HUDEP-2 (cell line): Measurements from ENCODE around the gene NPHP4.
"Not testable (repeated sequence)": the region's sequence is repeated elsewhere in the genome, so short reads cannot be mapped to it uniquely, and the experiment has no call there.

Experiments used
- DNase-seq, 76 experiments: peaks; one replicate each; lab custom pipeline; 2025; ENCODE audit not compliant: unreplicated experiment in 76 of 76; lab: John Stamatoyannopoulos, UW

Gene NPHP4

DNA sequence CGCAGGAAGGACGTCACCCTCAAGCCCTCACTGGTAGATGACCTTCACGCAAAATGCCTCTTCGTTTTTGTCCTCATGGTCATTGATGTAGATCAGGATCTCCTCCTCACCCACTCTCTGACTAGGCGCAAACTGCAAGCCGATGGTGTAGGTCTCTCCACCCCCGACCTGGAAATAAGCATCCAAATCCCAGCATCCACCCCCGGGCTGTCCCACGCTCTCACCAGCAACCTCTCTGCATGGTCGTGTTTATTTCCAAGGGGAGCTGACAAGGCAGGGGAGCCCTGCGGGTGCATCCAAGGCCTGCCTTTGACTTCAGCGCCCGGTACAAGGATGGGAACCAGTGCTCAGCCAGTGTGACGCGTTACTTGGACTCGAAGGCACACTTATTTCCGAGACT is 129.0 kb downstream of the NPHP4 start:
- DNase-seq: no peak

DNA sequence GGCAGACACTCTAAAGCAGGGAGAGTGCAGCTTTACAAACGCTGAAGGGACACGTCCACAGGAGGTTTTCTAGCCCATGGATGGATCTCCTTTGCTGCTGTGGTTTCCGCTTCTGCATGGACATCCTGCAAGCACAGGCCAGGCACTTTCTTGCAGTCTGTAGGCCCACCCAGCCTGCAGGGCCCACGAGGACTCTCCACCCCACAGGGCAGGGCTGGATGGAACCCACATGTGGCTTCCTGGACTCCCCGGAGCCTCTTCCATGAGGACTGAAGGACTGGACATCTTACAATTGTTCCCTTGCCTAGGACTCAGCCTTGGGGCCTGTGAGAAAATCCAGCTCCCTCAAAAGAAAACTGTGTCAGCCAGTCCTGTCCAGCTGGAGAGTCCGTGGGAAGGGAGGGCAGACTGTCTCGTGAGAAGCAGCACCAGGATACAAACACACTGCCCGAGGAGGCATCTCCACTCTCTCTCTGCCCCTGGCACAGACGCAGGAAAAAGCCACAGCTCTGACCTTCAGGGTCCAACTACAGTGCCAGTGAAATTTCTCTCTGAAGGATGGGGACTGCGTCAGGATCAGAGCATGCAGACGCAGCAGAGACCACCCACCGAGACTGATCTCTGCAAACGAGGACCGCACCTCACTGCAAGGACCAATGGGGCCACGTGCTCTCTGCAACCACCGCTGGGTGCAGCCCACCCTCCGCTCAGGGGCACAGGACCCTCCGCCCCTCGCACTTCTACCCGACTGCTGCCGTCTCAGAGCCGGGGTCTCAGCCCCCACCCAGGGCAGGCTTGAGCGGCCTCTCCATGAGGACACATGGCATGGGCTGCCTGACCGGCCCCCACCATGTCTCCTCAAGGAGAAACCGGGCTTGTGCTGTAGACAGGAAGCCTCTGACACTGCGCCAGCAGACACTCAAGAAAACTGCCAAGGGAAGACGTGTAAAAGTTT is 130.1 kb downstream of the NPHP4 start:
- DNase-seq: no peak

DNA sequence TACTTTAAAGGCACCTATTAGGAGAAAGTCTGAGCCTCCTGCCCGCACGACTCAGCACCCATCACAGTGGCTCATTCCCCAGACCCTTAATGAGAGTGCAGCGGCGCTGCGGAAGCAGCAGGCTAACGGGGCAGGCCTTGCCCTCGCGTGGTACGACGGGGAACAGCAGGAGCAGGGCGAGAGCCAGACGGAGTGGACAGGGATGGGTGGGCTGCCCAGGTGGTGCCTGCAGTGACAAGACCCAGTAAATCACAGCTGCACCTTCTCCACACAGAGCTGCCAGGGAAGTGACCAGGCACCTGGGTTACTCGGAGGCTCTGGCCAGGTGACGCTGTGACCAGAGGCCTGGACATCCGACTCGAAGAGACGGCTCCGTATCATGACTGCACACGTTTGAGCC is 131.9 kb downstream of the NPHP4 start:
- DNase-seq: no peak

DNA sequence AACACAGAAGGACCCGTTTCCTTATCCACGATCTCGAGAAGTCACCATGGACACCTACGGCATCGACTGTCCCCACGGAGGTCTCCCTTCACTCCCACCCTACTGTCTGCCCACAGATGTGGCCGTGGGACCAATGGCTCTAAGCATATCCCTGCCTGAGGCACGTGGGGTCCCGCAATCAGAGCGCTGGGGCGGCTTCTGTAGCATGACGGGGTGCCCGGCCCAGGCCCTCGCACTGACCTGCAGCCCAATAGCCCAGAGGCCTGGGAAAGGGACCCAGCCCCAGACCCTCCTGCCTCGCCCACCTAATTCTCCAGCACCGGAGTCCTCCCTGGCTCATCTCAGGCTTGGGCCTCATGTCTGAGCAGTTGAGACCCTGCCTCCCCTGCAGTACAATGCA is 132.5 kb downstream of the NPHP4 start:
- no peak for DNase-seq

DNA sequence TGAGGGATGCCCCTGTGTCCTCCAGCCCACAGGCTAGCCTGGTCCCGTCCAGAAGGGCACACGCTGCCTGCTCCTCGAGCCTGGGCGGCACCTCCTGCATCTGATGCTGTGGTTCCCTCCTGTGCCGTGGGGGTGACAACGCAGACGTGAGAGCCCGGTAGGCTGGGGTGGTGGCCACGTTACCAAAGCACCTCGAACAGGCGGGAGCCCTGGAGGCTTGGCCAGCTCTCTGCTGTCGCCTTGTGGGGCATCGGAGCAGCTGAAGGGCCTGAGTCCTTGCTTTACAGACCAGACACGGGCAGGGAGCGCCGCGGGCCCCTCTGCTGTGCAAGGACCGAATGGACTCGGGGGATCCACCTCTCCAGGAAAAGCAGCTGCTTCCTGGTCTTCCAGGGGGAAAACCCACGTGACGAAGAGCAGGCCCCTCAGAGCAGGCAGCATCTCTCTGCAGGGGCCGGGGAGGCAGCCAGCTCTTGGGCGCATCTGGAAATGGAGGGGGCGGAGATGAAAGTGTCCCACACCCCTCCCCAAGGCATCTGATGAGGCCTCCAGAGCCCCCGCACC is 133.3 kb downstream of the NPHP4 start:
- DNase-seq: no peak

DNA sequence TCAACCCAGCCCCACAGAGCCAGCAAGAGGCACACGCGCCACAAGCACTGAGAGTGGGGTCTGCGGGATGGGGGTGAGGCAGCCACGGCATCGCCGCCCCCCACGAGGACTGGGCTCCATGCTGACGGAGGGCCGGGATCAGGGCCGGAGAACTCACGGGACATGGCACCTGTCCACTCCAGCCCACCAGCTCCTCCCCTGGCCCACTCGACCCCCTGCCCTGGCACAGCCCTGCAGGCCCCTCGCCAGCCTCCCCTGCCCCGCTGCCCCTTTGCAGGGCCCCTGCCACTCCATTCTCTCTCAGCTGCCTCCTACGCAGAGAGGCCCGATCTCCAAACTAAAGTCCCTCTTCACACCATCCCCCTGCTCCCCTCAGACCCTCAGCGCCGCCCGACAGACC is 134.0 kb downstream of the NPHP4 start:
- DNase-seq: no peak

DNA sequence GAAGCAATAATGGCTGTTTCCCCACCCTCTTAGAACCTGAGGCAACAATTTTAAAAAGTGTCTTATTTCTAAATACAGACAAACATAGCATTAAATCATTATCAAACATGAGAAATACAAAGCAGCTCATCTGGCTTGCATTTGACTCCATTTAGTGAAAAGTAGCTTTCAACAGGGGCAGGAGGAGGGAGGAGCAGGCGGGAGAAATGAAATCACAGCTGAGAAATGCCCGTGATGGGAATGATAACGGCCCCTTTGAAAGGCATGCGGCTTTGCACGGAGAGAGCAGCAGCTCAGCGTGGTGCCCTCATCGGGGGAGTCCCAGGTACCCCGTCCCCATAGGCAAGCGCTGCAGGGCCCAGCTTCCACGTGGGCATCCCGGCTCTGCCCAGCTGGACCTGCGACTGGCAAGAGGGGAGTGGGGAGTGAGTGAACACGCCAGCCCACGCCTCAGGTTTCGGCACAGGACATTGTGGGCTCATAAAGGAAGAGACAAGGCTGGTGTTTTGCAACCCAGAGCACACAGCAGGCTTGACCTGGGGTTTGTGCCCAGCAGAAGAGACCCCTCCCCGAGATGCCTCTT is 134.6 kb downstream of the NPHP4 start:
- DNase-seq: no peak

DNA sequence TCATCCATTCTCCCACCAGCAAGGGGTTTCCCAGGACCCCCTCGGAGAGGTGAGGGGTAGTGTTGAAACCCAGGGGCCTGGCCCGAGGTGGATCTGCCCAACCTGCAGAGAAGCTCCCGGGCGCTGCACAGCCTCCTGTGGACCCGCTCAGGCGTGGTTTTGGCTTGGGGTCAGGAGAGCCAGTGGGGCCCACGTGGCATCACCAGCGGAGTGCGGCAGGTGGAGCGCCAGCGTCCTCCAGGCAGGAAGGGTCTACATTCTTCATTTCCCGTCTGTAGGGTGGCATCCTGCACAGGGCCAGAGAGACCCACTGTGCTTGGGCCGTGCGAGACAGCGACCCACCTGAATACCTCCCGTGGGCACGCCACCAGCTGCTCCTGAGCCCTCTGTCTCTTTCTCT is 135.2 kb downstream of the NPHP4 start:
- DNase-seq: no peak

DNA sequence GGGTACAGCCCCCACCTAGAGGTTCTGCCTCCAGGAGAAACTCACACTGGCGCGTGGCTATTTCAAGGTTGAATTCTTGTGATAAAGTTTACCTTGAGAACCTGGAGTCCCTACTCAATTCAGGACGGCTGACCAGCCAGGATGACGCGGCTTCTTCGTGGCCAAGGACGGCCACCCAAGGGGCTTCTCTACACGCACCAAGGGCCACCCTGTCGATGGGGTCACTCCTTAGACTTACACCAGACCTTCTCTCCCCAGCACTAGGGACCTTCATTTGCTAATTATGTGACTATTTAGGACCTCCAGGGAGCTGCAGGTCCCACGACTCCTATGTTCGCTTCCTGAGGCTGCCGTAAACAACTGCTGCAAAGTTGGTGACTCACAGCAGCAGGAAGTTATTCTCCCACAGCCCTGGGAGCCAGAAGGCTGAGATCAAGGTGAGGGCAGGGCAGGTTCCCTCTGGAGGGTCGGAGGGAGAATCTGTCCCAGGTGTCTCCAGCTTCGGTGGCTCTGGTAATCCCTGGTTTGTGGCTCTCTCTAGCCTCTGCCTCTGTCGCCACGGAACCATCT is 135.9 kb downstream of the NPHP4 start:
- no peak for DNase-seq

DNA sequence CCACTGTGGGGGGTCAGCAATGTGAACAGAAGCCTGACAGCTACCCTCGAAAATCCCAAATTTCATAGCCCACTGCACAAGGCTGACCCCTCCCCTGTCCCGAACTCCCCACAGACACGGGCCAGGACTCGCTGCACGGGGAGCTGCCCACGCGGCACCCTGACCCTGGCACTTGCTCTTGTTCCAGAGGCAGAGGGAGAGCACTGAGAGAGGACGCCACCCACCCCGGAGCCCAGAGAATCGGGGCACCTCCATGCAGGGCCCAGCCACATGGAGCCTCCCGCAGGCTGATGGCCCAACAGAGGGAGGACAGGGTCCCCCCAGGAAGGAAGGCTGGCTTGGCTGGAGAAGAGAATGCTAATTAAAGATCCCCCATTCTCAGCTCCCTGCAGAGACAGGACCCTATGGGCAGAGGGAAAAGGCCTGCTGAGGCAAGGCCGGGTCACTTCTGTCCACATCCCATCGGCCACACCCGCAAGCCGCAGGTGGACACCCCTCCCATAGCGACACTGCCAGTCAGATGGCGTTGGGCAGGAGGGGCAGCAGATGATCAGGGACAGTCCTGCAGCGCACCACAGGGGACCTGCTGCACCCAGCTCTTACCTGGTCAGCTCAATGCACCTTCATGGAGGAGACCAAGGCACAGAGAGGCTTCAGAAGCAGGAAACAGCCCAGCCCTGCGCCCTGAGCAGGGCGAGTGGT is 136.9 kb downstream of the NPHP4 start:
- DNase-seq: no peak

DNA sequence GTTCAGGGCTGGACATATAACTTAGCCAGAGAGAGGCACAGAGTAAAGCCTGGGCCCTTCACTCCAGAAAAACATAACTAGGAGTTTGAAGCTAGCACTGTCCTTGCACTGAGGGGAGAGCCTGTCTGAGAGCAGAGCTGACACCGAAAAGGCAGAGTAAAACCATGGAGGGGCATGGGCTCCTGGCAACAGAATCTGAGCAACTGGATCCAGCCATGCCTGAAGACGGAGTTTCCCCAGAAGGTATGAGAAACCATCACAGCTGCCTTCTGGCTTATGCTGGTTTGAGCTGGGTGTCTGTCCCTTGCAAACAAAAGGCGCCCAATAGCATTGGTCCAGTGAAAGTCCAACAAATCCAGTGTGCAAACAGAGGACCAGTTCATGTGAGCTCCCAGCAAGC is 137.5 kb downstream of the NPHP4 start:
- DNase-seq: no peak

DNA sequence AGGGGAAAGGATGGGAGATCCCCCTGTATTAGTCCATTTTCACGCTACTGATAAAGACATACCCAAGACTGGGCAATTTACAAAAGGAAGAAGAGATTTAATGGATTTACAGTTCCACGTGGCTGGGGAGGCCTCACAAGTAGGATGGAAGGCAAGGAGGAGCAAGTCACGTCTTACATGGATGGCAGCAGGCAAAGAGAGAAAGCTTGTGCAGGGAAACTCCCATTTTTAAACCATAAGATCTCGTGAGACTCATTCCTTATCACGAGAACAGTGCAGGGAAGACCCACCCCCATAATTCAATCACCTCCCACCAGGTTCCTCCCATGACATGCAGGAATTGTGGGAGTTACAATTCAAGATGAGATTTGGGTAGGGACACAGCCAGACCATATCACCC is 138.4 kb downstream of the NPHP4 start:
- DNase-seq: not testable (repeated sequence)

DNA sequence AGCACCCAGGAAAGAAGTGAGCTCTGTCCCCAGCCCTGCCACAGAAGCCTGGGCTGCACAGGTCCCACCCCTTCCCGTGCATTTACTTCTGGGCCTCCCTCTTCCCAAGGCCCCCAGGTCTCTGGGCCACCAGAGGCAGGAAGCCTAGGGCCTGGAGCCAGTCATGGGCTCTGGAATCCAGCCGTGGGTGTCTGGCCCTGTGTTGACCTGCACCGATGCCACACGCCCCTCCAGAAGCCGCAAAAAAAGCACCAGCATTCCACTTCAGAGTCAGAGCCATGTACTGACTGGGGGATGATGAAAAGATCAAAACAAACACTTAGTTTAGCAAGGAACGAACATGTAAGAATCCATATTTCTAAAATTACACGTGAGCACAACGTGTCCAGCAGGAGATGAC is 141.7 kb downstream of the NPHP4 start:
- no peak for DNase-seq

DNA sequence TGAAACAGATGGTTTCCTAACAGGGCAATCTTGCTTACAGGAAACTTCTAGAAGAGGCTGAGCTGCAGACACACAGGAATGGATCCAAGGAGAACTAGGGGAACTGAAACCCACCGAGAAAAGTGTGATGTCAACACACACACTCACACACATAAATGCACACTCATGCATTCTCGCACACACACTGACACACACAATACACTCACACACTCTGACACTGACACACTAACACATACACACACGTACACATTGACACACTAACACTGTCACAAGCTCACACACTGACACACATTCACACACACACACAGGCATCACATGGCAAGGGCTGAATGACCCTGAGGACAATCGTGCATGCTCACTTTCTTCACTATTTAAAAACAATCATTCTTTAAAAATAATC is 142.7 kb downstream of the NPHP4 start:
- no peak for DNase-seq

DNA sequence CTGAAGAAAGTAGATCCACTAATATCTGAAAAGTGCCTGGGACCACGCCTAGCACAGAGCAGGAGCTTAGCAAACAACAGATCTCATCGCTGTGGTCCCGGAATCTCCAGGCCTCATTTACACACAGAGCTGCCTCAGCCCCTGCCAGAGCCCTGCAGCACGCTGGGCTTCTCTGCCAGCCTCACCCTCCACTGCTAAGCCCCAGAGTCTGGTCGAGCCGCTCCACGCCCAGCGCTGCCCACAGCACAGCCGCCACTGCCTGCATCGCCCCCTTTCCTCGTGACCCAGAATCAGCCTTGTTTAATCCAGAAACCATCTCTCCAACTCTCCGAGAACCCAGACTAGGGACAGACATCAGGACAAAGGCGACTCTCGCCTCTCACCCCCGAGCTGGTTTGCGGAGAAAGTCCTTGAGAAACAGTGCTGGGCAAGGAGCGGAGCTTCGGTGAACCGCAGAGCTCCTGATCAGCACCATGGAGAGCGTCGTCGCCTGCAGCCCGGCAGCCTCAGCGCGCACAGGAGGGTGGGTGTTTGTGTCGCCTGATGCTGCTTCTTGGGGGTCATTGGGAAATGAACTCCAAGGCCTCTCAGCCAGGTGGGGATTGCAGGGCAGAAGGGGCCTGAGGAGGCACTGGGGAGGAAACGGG is 145.1 kb downstream of the NPHP4 start:
- DNase-seq: peak in 5 of 76 experiments; percentile 2 to 7 (median 3)

DNA sequence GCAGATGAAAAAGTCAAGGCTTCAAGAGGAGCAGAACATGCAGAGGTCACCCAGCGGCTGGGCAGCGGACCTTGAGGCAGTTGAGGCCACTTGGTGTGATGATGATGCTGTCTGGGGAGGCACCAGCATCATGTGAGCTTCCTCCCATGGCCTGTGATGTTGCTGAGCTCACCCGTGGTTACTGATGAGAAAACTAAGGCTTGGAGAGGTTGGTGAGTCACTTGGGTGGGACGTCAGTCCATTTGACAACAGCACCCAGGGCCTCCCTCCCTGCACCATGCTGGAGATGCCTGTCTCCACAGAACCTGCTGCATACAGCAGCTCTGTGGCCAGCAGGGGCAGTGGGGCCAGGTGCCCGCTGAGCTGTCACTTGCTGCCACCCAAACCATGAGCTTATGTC is 146.8 kb downstream of the NPHP4 start:
- DNase-seq: no peak

DNA sequence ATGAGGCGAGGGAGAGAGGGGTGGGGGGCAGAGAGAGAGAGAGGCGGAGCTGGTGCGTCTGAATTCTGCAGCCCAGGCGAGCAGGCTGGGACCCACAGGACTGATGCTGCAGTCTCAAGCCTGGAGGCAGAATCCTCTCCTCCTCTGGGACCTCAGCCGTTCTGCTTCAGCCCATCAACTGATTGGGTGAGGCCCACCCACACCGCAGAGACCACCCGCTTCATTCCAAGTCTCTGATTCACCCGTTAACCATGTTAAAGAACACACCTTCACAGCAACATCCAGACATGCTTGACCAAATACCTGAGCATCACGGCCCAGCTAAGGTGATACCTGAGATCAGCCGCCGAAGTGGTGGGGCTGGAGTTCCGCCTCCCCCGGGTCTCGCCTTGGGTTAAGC is 147.8 kb downstream of the NPHP4 start:
- no peak for DNase-seq

DNA sequence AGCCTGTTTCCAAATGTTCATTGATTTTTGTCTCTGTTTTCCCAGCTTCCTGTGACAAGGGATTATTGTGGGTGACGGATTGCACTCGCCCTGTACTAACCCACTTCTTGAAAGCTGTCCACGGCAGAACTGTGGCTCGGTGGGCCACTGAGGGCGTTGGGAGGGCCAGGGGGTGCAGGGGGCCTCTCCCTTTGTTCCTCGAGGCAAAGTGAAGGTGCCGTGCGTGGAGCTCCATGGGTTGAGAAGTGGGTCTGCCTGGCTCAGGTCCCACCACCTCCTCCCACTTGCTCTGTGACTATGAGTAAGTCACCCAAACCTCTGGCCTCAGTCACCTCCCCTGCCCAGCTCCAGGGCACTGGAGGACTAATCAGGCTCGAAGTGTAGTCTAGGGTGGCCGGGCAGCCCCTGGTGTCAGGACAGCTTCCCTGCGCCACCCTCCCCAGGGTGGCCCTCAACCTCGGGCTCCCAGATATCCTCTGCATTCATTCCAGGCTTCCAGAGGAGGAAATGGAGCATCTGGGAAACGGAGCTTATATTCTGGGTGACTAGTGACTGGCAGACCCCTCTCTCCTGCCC is 148.6 kb downstream of the NPHP4 start:
- no peak for DNase-seq

DNA sequence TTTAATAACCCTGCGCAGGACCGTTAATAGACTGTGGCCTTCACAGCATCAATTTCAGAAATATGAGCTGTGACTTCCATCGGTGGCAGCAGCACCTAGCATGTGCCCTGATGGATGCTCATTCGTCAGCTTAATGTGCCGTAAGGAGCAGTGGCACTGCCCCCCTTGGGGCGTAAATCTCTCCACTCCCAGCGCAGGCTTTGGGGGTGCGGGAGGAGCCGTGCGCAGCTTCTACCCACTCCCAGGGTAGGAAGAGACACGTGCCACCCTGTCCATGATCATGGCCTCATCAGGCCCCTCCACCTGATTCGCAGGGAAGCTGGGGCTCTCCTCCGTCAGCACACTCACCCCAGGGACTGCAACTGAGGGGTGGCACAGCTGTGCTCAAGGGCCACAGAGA is 149.5 kb downstream of the NPHP4 start:
- DNase-seq: no peak

DNA sequence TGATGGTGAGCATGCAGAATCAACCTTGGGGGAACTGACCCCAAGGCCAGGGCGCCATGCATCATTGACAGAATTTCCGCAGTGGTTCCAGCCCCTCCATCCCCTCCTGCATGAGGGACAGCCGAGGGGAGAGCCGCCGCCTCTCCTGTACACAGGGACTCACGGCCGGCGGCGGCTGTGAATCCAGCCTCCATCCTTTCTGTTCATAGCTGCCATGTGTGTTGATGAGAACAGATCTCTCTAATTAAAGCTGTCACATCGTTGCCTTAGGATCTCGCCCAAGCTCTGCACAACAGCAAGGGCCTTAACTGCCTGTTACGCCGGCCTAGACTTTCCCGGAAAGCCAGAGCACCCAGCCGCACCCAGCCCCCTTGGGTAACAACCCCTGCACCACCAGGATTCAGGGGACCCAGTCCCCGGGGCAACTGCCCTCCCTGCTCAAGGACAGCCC is 151.6 kb downstream of the NPHP4 start:
- DNase-seq: no peak
